Caki2 (cell line): Measurements from ENCODE around the gene GON4L. TPM values are rescaled to one million over a fixed set of nuclear protein-coding genes. Genes with fewer than 3 reads are reported as not detected.
"Not testable (repeated sequence)": the region's sequence is repeated elsewhere in the genome, so short reads cannot be mapped to it uniquely, and the experiment has no call there.

Experiments
- DNase-seq: peaks from one replicate; pipeline ENCODE4 v3.0.0-alpha.2; 2015; ENCODE audit warnings: low read depth
- in situ Hi-C: cut with HindIII; loops from 2 replicates; pipeline ENCODE4 v1.10.0; 2016; ENCODE audit warnings: low sequenced_read_pairs, low pct_unique_long_range_greater_than_20kb, mixed read lengths
- total RNA-seq: library from RNA; depleted of rRNA; stranded (reverse); fragments of >200 nt; shearing (Covaris generic); gene quantifications from 2 replicates; pipeline ENCODE4 v1.2.3, GENCODE V29; 2014; ENCODE audit warnings: low replicate concordance

GON4L gene
- total RNA-seq, 1 experiment from 2014 or later, result 7.9 TPM

DNA sequence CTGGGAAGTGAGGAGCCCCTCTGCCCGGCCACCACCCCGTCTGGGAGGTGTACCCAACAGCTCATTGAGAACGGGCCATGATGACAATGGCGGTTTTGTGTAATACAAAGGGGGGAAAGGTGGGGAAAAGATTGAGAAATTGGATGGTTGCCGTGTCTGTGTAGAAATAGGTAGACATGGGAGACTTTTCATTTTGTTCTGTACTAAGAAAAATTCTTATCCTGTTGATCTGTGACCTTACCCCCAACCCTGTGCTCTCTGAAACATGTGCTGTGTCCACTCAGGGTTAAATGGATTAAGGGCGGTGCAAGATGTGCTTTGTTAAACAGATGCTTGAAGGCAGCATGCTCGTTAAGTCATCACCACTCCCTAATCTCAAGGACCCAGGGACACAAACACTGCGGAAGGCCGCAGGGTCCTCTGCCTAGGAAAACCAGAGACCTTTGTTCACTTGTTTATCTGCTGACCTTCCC lies 22.1 kb downstream of the GON4L start:
- DNase-seq, in situ Hi-C loops: not testable (repeated sequence)

- DNase-seq, result peak; percentile 28
- in situ Hi-C loops, result no loop called here
These were observed 22.6 kb downstream of the GON4L start for GRCh38 chr1:155834296-155834926.

- in situ Hi-C loops, result no loop called here
- DNase-seq, result no peak
These were observed 23.2 kb downstream of the GON4L start for GRCh38 chr1:155833665-155834295.

- in situ Hi-C loops, result no loop called here
- DNase-seq, result no peak
These were observed 25.6 kb downstream of the GON4L start for GRCh38 chr1:155831279-155831976.

DNA sequence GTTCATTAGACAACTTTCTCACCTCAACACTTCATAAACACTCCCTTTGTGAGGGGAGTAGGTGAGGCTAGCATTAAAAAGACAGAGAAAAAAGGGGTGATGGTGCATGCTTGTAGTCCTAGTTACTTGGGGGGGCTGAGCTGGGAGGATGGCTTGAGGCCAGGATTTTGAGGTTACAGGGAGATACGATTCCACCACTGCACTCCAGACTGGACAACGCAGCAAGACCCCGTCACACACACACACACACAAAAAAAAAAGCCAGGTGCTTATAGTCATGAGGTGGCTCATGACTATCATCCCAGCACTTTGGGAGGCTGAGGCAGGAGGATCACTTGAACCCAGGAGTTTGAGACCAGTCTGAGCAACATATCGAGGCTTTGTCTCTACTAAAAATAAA lies 29.6 kb downstream of the GON4L start:
- in situ Hi-C loops, result no loop called here
- DNase-seq, result no peak

DNA sequence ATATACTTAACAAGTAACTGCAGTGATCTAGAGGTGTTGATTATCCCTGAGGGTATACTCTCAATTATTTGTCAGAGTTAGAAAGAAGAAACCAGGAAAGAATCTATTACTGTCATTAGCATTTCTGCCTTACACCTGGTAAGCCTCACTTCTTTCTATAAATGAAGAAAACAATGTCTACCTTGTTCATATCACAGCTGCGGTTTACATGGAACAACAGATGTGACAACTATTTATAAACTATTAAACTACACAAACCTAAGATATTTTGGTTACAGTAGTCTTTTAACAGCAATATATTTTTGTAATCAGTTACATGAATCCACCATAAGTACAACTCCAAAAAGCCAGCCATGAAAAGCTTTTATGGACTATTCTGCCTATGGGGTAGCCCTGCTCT lies 40.7 kb downstream of the GON4L start:
- in situ Hi-C loops, result no loop called here
- no peak for DNase-seq

DNA sequence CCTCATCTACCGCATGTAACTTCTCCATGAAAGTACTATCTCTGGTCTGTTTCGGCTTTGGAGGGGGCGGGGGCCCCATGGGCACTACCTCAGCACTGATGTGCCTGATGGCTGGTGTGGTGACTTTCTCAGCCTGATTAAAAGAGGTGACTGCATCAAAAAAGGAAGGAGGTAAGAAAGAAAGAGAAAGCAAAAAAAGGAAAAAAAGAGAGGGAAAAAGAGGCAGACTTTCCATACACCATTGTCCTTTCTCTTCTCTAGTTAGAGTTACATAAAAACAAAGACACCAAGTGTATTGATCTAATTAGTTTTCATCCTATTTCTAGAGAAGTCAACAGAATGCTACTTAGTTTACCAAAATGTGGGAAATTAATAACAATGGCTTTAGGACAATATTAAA lies 43.3 kb downstream of the GON4L start:
- in situ Hi-C loops, result no loop called here
- no peak for DNase-seq

DNA sequence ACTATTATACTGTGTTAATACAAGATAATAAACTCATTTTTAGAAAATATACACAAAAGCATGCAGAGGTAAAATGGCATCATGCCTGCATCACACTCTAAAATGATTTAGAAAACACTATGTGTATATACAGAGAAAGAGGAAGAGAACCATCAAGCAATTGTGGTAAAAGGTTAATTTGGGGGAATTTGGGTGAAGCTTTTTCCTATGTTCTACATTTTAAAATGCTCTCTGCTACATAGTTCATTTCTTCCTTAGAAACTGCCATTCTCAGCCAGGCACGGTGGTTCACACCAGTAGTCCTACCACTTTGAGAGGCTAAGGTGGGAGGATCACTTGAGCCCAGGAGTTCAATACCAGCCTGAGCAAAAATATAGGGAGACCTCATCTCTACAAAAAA lies 44.1 kb downstream of the GON4L start:
- in situ Hi-C loops, result no loop called here
- no peak for DNase-seq

- in situ Hi-C loops, result no loop called here
- DNase-seq, result no peak
These were observed 47.9 kb downstream of the GON4L start for GRCh38 chr1:155809088-155809487.

DNA sequence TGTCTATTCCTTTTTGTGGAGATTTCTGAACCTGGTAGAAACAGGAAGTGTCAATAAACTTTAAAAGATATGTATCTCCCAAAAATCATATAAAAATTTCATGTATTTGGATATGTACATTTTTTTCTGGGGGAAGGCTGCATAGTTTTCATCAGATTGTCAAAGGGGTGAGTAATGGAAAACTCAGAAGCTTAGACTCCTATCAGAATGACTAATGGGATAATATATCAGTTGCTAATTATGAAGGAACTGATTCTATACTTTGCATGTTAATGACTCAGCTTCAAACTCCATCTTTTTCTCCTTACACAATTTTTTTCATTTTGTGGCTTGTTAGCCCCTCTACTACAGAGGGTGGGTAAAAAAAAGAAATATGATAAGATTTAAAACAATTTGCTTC lies 55.9 kb downstream of the GON4L start:
- in situ Hi-C loops, result no loop called here
- no peak for DNase-seq

GRCh38 chr1:155795618-155796017 lies 61.4 kb downstream of the GON4L start:
- in situ Hi-C loops, DNase-seq: not testable (repeated sequence)

DNA sequence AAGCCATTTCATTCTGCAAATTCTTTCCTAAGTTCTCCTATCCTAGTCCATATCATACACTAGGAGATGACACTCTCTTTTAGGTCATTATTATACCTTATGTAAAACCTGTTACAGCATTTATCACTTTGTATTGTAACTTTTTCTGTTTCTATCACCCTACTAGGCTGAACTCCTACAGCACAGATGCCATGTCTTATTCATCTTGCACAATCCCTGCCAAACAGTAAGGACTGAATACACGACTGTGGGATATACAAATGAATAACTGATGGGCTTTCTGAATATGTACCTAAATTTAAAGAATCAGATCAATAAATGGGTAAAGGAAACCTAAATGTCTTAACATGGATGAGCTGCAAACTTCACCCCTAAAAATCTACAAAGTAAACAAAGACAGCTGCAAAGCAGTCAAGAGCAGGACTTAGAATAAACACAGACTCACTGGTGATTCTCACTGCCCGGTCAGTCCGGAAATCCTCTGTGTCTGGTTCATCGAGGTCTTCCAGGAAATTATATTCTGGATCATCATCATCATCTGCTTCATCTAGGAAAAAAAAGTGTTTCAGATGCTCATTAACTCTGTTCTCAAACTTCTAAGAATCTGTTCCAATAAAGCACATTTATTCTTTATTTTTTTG lies 62.3 kb downstream of the GON4L start:
- in situ Hi-C loops, result no loop called here
- DNase-seq, result no peak

- in situ Hi-C loops, result no loop called here
- DNase-seq, result no peak
These were observed 63.8 kb downstream of the GON4L start for GRCh38 chr1:155793213-155793612.

GRCh38 chr1:155777582-155777981 lies 79.4 kb downstream of the GON4L start:
- in situ Hi-C loops, result no loop called here
- no peak for DNase-seq

DNA sequence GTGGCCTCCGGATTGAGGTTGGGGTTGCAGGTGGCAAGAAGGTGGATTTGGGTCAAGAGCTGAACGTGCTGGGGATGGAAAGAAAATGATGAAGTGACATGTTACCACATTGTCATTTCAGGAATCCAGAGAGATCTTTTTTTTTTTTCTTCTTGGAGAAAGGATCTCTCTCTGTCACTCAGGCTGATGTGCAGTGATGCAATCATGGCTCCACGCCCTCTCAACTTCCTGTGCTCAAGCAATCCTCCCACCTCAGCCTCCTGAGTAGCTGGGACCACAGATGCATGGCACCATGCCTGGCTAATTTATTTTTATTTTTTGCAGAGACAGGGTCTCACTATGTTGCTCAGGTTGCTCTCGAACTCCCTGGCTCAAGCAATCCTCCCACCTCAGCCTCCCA lies 80.6 kb downstream of the GON4L start:
- in situ Hi-C loops, result no loop called here
- no peak for DNase-seq

DNA sequence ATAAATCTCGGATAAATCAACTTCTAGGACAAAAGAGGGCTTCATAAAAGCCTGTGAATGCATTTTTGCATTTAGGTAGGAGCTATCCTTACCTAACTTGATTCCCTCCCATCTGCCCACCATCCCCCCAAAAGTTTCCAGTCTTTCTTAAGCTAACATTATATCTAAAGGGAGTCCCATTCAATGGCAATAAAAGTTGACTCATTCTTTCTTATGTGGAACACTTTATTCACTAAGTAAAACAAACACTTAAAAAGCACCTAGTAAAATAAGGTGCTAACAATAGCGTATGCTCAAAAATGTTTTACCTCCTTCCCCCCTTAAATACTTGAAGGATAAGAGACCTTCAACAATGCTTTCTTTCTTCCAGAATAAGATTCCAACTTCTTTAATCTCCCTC lies 83.8 kb downstream of the GON4L start:
- DNase-seq, result no peak
- in situ Hi-C loops, result no loop called here

GRCh38 chr1:155769257-155769656 lies 87.8 kb downstream of the GON4L start:
- no peak for DNase-seq
- in situ Hi-C loops, result no loop called here

GRCh38 chr1:155767399-155767989 lies 89.5 kb downstream of the GON4L start:
- in situ Hi-C loops, DNase-seq: not testable (repeated sequence)

DNA sequence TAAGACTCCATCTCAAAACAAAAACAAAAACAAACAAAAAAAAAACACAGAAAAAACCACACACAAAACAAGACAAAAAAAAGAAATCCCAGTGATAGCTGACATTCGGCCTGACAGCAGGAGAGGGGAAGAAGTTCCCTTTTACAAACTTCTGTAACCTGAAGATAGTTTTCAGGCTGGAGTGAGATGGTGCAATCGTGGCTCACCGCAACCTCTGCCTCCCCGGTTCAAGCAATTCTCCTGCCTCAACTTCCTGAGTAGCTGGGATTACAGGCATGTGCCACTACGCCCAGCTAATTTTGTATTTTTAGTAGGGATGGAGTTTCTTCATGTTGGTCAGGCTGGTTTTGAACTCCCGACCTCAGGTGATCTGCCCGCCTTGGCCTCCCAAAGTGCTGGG lies 93.0 kb downstream of the GON4L start:
- in situ Hi-C loops, DNase-seq: not testable (repeated sequence)
